ENCODE measurements around the gene BCO1.
A peak's percentile ranks its signal among the peaks of the same experiment; 100 is the strongest.

Gene BCO1

DNA sequence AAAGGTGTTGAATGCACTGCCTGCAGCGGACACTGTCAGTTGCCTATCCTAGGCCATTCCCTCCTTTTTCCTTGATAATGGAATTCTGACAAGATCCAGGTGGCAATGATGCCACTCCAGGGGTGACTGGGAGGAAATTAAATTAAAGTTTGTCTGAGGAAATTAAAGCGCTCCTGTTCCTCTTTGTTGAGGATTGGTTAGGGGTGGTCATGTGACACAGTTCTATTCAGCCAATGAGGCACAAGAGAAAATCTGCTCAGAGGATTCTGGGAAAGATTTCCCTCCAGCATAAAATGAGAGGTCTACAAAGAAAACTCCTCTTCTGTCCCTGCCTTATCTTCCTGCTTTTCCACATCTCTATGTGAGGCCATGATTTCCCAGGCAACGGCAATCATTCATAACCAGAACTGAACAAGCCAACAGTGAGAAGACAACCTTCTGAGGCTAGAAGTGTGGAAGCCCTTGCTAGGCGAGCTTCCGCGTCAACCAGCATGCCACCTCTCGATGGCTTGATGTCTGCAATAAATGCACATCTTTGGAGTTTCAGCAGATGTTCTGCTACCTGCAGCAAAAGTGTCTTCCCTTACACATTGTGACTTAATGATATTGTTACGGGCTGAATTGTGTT is 5.6 kb upstream of the BCO1 start:
- DNase-seq (ENCODE audit: low read depth in 3 of 3) = no peak

DNA sequence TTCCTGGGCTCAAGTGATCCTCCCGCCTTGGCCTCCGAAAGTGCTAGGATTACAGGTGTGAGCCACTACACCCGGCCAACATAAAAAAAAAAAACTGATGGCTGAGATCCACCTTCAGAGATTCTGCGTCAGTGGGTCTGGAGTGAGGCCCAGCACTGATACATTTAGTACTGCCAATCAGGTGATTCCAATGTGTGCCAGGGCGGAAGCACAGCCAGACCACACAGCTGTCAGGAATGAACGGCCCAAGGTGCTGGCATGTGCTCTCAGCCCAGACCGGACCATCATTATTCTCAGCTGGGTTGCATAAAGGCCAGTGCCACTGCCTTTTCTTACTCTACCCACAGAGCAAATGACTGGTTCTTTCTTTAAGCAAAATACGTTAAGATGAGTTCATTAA is 1.2 kb upstream of the BCO1 start:
- no peak for DNase-seq (ENCODE audit: low read depth in 3 of 3)

GRCh38 chr16:81237942-81238295 is 570 bp upstream of the BCO1 start:
- DNase-seq (ENCODE audit: low read depth in 3 of 3) = no peak

DNA sequence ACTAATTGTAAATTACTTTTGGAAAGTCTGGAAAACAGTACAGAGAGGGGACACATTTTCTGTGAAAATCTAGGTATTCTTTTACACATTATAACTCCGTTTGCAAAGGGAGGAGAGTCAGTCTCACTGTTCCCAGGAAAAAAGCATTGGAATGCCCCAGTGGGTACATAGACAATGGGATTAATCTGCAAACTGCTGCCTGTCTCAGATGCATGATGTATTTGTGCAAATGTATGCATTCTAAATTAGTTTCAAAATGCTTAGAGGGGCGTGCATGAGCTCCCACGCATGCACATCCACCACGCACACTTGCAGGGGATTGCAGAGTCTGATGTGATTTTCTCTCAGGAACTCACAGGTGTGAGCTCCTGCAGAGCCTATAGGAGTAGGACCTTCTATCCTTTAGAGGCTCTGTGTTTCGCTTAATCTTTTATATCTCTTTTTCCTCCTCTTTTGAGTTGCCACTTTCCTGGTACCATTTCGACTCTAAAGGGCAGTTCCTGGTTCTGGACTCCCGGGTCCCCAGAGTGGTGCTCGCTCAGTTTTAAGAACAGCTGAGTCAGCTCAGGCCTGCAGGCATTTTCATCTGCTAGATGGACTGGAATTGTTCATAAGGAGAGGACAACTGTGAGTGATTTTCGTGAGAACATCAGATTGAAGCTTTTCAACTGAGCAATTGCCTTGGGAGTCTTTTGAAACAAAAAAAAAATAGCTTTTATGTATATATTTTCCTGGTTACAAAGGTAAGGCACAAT is 1.1 kb downstream of the BCO1 start:
- no peak for DNase-seq (ENCODE audit: low read depth in 3 of 3)

GRCh38 chr16:81241706-81242105 is 3.2 kb downstream of the BCO1 start:
- no peak for DNase-seq (ENCODE audit: low read depth in 3 of 3)

GRCh38 chr16:81242977-81243618 is 4.6 kb downstream of the BCO1 start:
- no peak for DNase-seq (ENCODE audit: low read depth in 3 of 3)

DNA sequence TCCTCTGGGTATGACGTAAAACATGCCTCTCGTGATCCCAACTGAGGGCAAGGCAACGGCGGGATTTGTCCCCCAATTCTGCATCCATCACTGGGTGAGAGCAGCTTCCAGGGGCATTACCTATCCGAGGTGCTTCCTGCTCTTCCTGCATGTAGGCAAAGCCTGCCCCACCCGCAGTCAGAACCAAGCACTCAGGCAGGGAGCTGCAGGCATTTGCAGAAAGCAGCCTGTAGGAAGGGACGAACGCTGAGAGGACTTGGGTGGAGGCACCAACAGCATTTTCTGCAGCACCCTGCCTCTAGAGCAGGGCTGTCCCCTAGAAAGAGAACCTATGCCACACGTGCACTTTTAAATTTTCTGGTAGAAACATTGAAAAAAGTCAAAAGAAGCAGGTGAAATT is 5.5 kb downstream of the BCO1 start:
- no peak for DNase-seq (ENCODE audit: low read depth in 3 of 3)

DNA sequence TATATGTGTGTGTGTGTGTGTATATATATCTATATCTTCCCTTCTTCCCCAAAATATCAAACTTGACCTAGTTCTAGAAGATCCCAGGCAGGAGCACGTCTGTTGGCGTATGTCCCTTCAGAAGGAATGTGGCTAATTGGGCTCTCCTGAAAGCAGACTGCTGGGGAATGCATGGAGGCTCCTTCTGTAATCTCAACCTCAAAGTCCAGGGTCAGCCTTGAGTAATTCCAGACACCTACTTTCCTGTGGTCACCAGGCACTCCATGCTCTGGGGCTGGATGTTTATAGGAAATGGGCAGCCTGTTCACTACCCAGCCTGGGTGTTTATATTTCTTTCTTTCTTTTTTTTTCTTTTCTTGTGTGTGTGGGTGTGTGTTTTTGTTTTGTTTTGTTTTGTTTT is 13.4 kb downstream of the BCO1 start:
- no peak for DNase-seq (ENCODE audit: low read depth in 3 of 3)

DNA sequence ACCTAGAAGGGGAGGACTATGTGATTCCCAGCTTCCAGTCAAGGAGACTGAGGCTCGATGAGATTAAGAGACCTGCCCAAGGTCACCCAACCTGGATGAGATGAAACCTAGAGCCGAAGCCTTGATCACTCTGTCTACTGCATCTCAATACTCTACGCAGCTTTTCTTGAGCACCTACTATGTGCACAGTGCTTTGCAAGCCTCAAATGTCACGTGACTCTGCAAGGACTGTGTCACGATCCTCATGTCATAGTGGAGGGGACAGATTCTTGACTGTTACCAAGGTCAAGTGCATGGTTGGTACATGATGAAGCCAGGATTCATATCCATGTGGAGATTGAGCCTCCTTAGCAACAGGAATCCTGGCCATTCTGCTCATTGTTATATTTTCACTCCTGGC is 14.7 kb downstream of the BCO1 start:
- DNase-seq (ENCODE audit: low read depth in 3 of 3) = no peak

DNA sequence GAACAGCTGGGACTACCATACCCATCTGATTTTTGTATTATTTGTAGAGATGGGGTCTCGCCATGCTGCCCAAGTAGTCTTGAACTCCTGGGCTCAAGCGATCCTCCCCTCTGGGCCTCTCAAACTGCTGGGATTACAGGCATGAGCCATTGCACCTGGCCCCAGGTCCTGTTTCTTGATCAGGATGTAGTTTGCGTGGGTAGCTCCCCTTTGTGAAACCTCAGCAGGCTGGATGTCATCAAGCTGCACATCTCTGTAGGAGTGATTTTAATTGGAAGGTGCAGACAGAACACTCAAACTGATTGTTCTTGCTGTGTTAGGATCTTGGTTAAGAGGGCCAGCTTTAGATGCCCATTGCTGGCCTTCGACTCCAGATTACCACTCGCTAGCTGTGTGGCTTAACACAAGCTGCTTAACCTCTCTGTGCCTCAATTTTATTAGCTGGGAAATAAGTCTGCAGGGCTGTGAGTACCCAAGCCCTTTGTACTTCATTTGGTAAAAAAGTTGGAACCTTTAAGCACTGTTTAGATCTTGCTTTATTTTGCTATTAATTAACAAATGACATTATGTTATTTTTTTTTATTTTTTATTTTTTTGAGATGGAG is 16.5 kb downstream of the BCO1 start:
- DNase-seq (ENCODE audit: low read depth in 3 of 3) = no peak

DNA sequence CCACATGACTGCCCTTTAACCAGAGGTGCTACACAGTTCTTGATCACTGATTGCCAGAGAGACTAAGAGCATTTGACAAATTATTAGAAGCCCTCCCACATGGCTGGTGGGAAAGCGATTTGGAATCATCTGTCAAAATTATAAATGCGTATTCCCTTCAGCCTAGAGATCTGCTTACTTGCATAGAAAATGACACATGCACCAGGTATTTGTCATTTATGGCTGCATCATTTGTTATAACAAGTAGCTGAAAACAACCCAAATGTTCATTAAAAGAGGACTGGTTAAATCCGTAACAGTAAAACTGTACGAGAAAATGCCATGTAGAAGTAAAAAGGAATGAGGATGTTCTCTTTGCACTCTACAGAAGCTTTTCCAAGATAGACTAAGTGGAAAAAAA is 21.4 kb downstream of the BCO1 start:
- DNase-seq (ENCODE audit: low read depth in 3 of 3) = no peak

- peak in 2 of 3 experiments; percentile 3 to 5 for DNase-seq (ENCODE audit: low read depth in 3 of 3)
Measured at GRCh38 chr16:81261049-81261648, 22.7 kb downstream of the BCO1 start.

DNA sequence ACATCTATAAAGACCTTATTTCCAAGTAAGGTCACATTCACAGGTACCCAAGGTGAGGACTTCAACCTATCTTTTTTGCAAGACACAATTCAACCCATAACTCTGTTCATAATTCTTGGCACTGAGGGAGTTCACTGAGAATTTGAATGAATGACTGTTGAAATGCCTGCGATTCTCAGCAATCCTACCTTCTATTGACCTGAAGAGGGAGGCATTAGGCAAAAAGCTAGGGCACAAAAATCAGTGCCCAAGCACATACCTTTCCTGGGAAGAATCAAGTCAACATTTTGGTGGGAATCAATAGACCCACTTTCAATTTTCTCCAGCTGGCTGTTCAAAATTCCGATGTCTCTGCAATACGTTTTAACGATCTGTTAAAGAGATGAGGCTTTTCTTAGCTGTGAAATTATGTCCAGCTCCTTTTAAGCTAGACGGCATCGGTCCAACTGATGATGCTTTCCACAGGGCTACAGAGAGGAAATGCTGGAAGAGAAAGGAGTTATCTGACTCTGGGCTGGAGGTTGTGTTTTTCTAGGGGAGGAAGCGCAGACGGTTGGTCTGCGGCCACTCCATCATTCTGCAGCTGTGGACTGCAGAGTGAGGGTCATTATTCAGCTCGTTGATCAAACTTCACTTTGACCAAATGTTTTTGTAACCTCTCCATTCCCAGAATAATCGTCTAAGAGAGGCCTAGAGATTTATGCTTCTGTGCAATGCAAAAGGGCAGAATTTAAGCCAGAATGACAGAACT is 25.2 kb downstream of the BCO1 start:
- DNase-seq (ENCODE audit: low read depth in 3 of 3) = no peak

- no peak for DNase-seq (ENCODE audit: low read depth in 3 of 3)
Measured at GRCh38 chr16:81264386-81264785, 25.9 kb downstream of the BCO1 start.

DNA sequence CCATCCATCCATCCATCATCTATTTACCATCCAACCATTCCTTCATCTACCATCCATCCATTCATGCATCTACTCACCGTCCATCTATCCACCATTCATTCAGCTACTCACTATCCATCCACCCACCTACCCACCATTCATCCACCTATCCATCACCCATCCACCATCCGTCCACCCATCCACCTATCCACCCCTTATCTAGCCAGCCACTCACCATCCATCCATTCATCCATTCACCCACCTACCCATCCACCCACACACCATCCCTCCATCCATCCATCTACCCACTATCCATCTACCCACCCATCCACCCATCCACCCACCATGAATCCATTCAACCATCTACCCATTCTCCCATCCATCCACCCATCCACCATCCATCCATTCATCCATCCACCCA is 26.6 kb downstream of the BCO1 start:
- DNase-seq (ENCODE audit: low read depth in 3 of 3) = no peak

- DNase-seq (ENCODE audit: low read depth in 3 of 3) = no peak
Measured at GRCh38 chr16:81265658-81266451, 27.4 kb downstream of the BCO1 start.

GRCh38 chr16:81266680-81267095 is 28.2 kb downstream of the BCO1 start:
- DNase-seq (ENCODE audit: low read depth in 3 of 3) = peak in 1 of 3 experiments; percentile 9

DNA sequence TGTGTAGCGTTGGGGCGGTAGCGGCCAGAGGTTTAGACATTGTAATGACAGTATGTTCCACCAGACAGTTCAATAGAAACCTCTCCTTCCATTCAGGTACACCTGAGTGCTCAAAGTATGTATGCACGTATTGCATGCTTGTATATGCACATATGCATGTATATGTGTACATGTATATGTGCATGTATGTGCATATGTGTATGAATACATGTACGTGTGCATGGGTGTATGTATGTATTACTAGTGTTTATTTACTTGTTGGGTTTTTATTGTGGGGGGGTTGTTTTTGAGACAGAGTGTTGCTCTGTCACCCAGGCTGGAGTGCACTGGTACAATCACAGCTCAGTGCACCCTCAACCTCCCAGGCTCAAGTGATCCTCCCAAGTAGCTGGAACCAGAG is 30.0 kb downstream of the BCO1 start:
- DNase-seq (ENCODE audit: low read depth in 3 of 3) = no peak

DNA sequence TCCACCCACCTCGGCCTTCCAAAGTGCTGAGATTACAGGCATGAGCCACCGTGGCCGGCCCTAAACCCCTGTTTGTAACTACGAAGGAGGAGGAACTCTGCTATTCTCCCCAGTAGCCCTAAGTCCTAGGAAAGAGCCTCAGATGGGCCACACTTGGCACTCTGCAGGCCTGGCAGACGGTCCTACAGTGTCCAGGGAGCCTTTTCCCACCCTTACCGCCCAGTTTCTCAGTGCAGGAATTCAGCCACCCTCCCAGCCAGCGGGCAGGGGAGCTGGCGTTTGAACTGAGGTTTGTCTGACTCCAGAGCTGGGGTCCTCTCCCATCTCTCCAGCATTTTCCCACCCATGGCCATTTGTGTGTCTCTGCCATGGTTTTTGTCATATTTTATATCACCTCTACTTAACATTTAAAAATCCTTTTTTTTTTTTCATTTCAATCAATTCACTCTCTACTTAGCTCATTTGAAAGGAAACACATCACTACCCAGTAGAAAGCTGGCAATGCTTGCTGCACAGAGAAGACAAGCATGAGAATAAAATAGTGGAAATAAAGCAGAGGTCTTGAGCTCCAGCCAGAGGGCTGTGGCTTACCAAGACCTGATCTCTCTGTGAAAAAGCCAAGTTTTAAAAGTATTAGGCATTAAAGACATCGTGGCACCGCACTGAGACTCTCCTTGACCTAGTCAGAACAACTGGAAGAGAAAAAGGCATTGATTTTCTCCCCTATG is 34.9 kb downstream of the BCO1 start:
- DNase-seq (ENCODE audit: low read depth in 3 of 3) = no peak

- DNase-seq (ENCODE audit: low read depth in 3 of 3) = no peak
Measured at GRCh38 chr16:81275064-81275532, 36.6 kb downstream of the BCO1 start.
